GM12875 (cell line): ENCODE measurements around the gene VARS1.
"Not testable (repeated sequence)": the region's sequence is repeated elsewhere in the genome, so short reads cannot be mapped to it uniquely, and the experiment has no call there.

ENCODE experiments used
- H3K4me3 ChIP-seq: one replicate; pipeline ENCODE4 v1.5.1; 2011; ENCODE audit warnings: low read depth, low read length, control low read depth
- TF ChIP-seq, protein P1 (sequence below): IDR thresholded peaks from 2 replicates; pipeline ENCODE4 v1.5.1; 2011; ENCODE audit warnings: low read depth, mild to moderate bottlenecking, control low read depth, inconsistent platforms, low read length, moderate library complexity, borderline replicate concordance; ENCODE audit not compliant: insufficient read depth

VARS1 gene

DNA sequence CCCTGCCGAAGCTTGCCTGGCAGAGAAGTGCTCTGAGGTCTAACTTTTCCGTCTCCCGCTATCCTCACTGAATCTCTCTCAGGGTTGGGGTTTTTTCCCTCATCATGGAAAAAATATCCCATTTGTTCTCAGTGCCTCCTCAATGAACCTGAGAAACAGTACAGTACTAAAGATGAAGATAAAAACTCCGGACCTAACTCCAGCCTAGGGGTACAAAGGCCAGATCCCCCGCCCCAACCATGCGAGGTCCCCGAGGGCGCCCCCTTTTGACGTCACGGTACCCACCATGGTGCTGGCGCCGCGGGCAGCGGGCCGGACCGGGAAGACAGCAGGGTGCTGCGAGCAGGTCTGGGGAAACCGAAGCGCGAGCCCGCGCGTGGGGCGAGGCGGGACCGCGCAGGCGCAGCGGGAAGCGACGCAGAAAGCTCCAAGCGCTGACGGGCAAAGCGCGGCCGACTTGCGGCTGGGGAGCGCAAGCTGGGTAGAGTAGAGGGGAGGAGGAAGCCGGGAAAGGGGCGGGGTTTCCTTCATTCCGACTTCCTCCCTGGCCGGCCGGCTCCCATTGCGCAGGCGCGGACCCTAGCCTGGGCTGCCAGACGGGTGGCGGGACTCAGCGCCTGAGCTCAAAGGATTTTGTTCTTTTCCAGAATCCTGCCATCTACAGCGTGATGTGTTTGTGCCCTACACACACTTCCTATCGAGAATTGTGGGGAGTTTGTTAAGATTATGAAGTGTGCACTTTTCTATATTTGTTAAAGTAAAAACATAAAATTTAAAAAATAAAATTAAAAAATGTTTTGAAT, 11.1 kb upstream of the VARS1 start, which contains the start of gene LSM2:
LSM2 (minus strand) TSS at position 497 of the 803 bp plus-strand sequence; CDS start at position 288, 209 bp downstream.
- H3K4me3 ChIP-seq, result peak within 1 kb of the TSS; percentile 77
- TF ChIP-seq, protein P1, sequence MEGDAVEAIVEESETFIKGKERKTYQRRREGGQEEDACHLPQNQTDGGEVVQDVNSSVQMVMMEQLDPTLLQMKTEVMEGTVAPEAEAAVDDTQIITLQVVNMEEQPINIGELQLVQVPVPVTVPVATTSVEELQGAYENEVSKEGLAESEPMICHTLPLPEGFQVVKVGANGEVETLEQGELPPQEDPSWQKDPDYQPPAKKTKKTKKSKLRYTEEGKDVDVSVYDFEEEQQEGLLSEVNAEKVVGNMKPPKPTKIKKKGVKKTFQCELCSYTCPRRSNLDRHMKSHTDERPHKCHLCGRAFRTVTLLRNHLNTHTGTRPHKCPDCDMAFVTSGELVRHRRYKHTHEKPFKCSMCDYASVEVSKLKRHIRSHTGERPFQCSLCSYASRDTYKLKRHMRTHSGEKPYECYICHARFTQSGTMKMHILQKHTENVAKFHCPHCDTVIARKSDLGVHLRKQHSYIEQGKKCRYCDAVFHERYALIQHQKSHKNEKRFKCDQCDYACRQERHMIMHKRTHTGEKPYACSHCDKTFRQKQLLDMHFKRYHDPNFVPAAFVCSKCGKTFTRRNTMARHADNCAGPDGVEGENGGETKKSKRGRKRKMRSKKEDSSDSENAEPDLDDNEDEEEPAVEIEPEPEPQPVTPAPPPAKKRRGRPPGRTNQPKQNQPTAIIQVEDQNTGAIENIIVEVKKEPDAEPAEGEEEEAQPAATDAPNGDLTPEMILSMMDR, result peak; percentile 22; the same call in 1 of the 2 replicates

DNA sequence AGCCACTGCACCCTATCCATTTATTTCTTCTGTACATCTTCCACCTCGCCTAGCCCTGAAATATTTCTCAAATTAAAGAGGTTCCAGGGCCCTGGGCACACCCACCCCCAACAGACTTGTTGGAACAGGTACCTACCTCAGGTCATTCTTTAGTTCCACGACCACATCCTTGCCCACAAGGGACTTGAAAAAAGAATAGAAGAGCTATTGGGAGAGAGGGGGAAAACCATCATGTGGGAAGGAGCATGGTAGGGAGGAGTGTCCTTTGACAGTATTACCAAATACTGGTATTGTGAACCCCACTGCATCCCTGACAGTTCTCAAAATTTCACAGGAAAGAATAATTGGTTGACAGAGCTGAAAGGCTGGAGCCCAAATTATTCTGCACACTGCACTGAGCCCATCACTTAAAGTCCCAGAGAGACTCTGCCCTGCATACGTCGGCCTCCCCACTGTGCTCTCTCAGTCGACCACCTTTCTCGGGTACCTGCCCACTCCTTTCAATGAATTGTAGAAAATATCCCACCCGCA, 10.5 kb upstream of the VARS1 start:
- H3K4me3 ChIP-seq, result peak overlapping the region; percentile 77
- TF ChIP-seq, protein P1, result no peak

DNA sequence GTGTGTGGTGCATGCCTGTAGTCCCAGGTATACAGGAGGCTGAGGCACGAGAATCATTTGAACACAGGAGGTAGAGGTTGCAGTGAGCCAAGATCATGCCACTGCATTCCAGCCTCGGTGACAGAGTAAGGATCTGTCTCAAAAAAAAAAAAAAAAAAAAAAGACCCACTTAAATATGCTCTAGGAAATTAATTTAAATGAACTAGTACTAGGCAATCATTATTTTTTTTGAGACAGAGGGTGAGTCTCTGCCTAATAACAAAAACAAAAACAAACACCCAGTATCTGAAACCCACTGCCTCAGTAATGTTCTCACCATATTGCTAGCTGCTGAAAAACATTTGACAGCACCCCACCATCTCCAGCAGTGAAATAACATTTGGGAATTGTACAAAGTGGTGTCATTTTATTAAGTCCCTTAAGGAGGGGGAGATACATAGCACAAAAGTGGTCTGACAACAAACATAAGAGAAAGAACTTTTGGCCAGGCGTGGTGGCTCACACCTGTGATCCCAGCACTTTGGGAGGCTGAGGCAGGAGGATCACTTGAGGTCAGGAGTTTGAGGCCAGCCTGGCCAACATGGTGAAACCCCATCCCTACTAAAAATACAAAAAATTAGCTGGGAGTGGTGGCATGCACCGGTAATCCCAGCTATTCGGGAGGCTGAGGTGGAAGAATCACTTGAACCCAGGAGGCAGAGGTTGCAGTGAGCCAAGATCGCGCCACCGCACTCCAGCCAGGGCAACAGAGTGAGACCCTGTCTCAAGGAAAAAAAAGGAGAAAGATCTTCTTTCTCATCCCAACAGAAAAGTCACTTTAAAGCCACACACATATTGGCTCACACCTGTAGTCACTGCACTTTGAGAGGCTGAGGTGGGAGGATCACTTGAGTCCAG, 5.7 kb upstream of the VARS1 start:
- not testable (repeated sequence) for H3K4me3 ChIP-seq

DNA sequence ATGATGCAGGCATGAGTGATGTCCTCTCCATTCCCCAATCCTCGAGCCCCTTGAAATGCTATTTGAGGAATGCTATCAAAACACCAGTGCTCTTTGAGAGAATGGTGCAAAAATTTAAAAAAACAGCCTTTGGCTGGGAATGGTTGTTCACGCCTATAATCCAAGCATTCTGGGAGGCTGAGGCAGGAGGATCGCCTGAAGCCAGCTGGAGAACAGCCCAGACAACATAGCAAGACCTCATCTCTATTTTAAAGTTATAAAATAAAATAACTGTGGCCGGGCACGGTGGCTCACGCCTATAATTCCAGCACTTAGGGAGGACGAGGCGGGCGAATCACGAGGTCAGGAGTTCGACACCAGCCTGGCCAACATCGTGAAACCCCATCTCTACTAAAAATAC, 4.2 kb upstream of the VARS1 start:
- TF ChIP-seq, protein P1, result no peak
- H3K4me3 ChIP-seq, result no peak overlapping the region

DNA sequence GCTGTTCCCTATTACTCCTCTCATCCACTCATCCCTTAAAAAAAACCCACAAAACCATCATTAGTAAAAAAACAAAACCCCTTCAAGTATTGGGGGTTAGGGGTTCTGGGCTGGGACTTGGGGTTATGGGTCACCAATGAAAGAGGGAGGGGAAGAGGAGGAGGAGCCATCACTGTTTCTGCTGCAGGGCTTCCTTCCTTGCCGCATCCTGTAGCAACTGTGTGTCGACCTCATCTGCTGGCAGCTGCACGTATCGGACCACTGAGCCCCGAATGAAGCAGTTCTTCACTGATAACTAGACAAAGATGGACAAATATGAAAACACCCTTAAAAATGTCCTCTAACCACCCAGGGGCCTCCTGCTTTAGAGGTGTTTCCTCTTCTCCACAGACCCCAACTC, 2.0 kb upstream of the VARS1 start:
- H3K4me3 ChIP-seq, result no peak overlapping the region
- TF ChIP-seq, protein P1, result no peak

DNA sequence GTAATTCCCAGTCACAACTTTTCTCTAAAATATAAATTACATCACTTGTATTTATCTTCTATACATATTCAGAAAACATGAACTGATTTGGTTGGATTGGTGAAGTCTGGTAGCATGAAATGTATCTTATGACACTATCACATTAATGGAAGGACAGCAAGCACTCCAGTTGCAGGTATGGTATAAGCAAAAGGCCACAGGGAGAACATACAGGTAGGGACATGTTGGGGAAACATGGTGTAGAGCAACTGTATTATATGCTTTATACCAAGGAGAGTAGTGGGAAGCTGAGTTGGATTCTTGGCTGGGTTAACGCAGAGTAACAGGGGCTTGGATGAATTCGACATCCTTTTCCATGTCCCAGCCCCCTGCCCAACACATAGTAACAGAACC, 1.4 kb upstream of the VARS1 start:
- TF ChIP-seq, protein P1, result no peak
- no peak overlapping the region for H3K4me3 ChIP-seq

DNA sequence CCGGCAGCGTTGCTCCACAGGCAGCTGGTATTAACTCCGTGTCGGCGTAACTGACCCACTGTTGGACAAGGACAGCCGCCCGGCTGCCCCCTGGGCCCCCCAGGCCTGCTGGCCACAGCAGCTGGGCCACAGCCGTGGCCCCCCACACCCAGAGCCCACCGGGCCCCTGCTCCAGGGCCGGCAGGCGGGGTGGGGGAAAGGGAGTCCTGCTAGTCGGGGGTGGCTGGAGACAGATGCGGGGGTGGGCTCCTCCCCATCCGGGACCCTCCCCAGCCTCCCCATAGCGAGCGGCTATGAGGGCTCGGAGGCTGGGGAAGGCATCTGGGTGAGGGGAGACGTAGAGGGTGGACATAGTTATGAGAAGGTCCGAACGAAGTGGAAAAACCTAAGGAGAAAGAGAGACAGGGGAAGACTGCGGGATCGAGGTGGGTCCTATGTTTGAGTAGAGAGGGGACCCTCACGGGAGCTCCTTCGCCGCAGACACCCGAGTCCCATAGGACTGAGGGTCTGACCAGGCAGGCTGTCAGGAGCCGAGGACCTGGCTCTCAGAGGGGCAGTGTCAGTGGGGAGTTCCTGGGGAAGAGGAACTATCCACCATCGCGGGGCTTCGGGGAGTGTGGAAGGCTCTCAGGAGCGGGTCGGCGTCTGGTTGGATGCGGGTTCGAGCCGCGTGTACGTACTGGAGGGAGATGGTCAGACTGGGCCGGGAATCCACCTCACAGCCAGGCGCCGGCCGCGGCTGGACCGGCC, 511 bp downstream of the VARS1 start:
- TF ChIP-seq, protein P1, result no peak
- H3K4me3 ChIP-seq, result peak overlapping the region; percentile 91
